Suprapubic skin (tissue), 3 donors: ENCODE data around the gene MS4A6A.

Experiments used
- CTCF ChIP-seq, 2 donors: fragments of 200-600 bp in 1 of 2; fragments of 450-650 bp in 1 of 2; sonication (generic) in 1 of 2; IDR thresholded peaks; one replicate each; pipeline ENCODE4 v1.5.1; 2016 to 2019; ENCODE audit warnings: antibody characterized with exemption in 2 of 2, mild to moderate bottlenecking in 1 of 2, moderate library complexity in 1 of 2
- EP300 ChIP-seq: sonication (generic); formaldehyde crosslinking; IDR thresholded peaks from one replicate; pipeline ENCODE4 v1.6.1; 2017; ENCODE audit warnings: antibody characterized with exemption
- POLR2A ChIP-seq, 2 donors: fragments of 450-650 bp; IDR thresholded peaks; one replicate each; pipeline ENCODE4 v1.6.1; 2017; ENCODE audit warnings: antibody characterized with exemption in 2 of 2, mild to moderate bottlenecking in 2 of 2, moderate library complexity in 2 of 2

DNA sequence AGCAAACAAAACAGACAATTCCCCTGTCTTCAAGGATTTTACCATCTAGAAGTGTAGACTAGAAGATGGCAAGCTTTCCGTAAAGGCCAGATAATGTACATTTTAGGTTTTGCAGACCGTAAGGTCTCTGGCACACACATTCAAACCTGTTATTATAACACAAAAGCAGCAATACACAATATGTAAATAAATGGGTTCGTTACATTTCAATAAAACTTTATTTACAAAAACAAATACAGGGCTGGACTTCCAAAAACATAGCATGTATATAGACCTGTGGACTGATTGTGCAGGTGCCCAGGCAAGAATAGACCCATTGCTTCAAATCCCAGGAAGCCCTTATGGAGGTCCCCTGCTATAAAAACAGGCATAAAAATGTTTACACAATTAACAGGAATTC lies 27.1 kb upstream of the MS4A6A start:
- TF ChIP-seq CTCF (IDR thresholded peaks at IDR 0.05) = no peak
- TF ChIP-seq EP300 = no peak
- TF ChIP-seq POLR2A (IDR thresholded peaks at IDR 0.05) = no peak
